ENCODE data around the gene DDOST.
A peak's percentile ranks its signal among the peaks of the same experiment; 100 is the strongest.

The DDOST gene

DNA sequence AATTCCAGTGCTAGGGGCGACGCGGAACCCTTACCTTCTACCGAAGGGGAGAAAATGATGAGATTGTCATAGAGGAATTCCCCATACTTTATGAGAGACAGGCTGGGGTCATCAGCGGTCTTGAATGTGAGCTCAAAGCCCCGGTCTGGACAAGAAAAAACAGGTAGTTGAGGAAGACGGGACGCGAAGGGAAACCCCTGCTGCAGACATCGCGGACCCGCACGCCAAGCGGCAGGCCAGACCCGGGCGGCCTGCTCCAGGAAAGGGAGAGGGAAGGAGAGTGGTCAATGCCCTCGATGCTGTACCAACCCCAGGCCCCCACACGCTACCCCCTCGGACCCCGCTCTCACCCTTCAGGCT is 342 bp downstream of the DDOST start:
- DNase-seq (ENCODE audit: low read depth in 2 of 2), result no peak

DNA sequence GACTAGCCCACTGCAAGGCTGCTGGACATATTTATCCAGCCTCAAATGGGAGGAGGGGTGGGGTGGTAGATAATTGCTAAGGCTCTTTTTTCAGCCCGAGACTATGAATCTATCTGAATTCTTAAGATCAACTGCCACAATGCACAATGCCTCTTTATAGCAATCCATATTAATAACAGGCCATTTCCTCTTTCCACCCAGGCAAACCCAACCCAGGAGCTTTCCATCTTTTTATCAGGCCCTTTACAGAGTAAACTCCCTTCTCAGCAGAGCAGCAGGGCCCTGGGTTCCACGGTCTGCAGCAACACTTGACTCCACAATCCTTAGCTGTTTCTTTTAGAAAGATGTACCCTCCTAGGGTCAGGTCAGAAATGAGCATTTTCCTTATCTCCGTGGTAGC is 806 bp downstream of the DDOST start:
- DNase-seq (ENCODE audit: low read depth in 2 of 2), result no peak

DNA sequence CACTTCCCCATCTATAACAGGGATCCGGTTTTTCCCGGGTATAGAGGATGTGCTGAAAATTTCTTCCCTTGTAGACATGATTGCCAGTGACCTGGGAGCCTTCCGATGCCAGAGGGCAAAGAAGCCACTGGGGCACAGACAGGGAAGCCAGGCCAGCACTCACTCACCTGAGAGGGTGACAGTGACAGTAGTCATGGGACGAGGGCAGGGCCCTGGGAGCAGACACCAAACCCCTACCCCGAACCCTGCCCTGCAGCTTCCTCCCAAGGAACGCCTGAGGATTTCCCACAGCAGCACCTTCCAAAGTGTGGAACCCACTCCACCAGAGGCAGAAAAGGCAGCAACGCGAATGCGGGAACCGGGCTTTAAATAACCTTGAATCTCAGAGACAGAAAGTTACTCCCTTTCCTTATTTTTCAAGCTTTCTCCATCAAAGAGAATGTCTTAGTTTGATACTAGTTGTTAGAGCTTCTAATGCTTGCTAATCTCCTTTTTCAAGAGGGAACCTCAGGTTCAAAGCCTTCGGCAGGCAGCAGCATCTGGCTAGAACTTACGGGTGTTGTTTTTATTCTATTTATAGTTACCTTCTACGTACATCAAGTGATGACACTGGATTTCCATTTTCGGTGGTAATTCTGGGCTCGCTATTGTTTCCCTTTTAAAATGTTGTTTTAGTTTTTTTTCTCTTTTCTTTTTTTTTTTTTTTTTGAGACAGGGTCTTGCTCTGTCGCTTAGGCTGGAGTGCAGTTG is 2.8 kb downstream of the DDOST start:
- no peak for DNase-seq (ENCODE audit: low read depth in 2 of 2)

DNA sequence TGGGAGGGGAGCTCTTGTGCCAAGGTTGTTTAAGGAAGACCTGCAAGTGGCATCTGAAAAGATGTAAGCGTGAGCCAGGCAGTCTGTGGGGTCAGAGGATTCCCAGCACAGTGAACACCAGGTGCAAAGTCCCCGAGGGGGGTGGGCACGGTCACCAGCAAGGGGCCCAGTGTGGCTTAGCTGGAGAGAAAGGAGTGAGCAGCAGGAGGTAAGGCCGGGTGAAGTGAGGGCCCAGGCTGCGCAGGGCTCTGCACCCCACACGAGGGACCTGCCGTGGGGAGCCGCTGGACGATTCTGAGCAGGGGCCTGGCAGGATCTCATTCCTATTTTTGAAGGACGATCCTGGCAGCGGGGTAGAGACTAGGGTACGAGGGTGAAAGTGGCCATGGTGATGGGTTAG is 4.1 kb downstream of the DDOST start:
- DNase-seq (ENCODE audit: low read depth in 2 of 2), result no peak

DNA sequence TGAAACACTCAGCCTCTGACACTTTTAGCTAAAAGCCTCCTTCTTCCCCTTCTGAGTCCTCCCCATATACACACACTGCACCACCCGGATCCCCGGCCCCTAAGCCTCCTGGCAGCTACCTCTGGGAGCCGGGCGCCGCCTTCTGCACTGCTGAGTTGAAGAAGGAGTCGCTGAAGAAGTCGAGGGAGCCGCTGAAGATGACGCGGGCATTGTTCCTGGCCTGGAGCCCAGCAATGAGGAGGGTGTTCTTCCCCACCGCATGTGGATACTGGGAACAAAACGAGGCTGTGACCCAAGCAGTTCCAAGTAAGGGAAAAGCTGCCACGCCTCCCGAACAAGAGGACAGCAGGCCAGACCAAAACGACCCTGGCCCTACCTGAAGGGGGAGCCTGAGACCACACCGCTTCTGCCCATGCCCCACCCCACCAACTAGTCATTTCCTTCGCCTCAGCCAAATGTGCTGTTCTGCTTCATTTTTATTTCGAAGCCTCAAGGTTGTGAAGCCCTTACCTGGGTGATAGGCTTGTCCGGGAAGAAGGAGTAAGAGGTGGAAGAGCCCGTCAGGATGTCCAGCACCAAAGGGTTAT is 7.0 kb downstream of the DDOST start:
- no peak for DNase-seq (ENCODE audit: low read depth in 2 of 2)

DNA sequence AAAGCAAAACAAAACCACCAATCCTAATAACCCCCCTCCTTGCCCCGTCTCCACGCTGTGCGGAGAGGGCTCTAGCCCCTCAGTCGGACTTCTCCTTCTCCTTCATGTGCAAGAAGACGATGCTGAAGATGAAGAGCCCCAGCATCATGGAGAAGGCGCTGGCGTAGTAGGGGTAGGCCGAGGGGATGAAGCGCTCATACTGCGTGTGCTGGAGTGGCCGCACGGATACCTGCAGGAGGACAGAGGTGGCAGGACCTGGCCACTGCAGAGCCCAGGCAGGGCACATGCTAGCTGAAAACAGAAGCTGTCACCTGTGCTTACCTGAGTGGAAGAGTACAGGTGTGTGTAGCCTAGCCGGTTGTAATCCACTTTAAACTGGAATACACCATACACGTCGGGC is 8.9 kb downstream of the DDOST start:
- no peak for DNase-seq (ENCODE audit: low read depth in 2 of 2)

DNA sequence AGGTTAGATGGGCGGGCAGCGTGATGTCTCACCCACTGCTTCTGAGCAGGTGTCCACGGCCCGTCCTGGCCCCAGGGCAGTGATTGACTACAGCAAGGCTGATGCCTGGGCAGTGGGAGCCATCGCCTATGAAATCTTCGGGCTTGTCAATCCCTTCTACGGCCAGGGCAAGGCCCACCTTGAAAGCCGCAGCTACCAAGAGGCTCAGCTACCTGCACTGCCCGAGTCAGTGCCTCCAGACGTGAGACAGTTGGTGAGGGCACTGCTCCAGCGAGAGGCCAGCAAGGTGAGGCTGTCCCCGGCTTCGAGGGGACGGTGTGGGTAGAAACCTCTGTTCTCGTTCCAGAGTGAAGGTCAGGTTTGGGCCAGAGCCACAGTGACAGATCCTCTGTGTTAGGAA is 12.2 kb downstream of the DDOST start:
- DNase-seq (ENCODE audit: low read depth in 2 of 2), result no peak

DNA sequence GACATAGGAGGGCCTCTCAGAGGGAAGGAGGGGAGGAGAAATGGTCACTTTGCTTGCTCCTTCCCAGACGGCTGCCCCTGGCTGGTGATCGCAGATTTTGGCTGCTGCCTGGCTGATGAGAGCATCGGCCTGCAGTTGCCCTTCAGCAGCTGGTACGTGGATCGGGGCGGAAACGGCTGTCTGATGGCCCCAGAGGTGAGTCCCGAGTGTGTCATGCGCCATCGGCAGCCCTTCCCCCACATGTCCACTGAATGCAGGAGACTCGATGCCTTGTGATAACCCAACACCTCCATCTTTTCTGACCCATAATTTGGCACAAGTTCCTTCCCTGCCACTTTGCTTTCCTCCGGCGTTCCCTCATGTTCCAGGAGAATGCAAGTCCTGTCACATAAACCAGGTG is 12.7 kb downstream of the DDOST start:
- no peak for DNase-seq (ENCODE audit: low read depth in 2 of 2)

DNA sequence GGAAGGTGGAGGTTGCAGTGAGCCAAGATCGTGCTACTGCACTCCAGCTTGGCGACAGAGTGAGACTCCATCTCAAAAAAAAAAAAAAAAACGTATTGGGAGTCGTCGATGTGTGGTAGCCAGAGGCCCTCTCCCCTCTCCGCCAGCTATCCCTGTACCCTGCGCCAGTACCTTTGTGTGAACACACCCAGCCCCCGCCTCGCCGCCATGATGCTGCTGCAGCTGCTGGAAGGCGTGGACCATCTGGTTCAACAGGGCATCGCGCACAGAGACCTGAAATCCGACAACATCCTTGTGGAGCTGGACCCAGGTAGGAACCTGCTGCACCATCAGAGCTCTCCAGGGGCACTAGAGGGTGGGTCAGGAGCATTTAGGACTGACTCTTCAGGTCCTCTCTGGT is 15.8 kb downstream of the DDOST start:
- no peak for DNase-seq (ENCODE audit: low read depth in 2 of 2)

DNA sequence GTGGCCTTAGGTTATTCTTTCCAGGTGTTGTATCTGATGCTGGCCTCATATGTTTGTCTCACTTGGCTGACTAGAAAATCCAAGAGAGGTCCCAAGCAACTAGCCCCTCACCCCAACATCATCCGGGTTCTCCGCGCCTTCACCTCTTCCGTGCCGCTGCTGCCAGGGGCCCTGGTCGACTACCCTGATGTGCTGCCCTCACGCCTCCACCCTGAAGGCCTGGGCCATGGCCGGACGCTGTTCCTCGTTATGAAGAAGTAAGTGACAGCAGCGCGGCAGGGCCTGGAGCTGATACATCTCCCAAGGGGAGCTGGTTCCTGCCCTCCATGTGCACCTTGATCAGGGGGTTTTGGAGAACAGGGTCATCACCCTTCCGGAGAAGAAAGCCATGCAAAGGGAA is 16.8 kb downstream of the DDOST start:
- no peak for DNase-seq (ENCODE audit: low read depth in 2 of 2)

DNA sequence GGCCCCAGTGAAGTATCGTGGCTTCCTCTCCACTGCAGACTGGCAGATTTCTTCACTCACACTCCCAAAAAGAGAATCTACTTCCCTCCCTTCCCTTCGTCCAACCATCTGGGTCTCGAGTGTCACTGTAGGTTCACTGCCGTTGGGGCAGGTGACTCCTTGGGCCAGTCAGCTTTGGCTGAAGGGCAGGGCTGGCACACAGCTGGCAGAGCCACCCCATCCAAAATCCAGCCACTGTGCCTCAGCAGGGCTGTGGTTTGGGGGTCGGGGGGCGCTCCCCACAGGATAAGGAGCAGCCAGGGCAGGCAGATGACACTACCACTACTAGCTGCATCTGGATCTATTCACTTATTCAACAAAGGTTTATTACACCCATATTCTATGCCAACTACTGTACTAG is 18.1 kb downstream of the DDOST start:
- no peak for DNase-seq (ENCODE audit: low read depth in 2 of 2)

DNA sequence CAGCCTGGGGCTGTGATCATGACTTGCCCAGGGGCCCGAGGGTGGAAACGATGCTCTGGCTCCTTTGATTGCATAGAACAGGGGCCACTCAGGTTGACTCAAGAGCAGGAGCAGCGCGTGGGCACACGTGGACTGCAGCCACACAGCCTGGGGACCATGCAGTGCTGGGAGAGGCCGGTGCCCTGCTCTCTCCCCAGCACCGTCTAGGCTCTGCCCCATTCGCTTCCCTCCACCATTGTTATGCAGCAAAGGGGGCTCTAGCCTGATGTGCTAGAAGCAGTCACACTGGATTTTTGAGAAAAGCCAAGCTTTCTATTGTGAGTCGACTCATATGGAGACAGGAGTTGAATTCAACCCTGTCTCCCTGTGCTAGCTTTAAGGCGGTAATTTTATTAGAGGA is 19.2 kb downstream of the DDOST start:
- no peak for DNase-seq (ENCODE audit: low read depth in 2 of 2)

DNA sequence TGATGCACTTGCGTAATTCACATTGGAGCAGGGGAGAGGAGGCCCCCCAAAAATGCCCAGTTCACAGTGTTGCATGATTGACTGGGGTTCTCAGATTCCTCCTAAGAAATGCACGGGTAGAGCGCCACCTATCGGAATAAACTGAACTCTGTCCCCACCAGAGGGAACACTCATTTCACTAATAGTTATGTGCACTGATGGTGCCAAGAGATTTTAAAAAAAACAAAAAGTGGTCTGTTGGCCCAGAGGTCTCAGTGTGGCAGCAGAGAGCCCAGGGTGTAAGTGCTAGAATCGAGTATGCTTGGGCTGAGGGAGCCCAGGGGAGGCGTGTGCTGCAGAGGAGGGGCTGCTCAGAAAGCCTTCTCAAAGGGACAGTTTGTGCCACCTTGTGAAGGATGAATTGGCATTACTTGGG is 21.0 kb downstream of the DDOST start:
- peak in 1 of 2 donors; percentile 46 for DNase-seq (ENCODE audit: low read depth in 2 of 2)

DNA sequence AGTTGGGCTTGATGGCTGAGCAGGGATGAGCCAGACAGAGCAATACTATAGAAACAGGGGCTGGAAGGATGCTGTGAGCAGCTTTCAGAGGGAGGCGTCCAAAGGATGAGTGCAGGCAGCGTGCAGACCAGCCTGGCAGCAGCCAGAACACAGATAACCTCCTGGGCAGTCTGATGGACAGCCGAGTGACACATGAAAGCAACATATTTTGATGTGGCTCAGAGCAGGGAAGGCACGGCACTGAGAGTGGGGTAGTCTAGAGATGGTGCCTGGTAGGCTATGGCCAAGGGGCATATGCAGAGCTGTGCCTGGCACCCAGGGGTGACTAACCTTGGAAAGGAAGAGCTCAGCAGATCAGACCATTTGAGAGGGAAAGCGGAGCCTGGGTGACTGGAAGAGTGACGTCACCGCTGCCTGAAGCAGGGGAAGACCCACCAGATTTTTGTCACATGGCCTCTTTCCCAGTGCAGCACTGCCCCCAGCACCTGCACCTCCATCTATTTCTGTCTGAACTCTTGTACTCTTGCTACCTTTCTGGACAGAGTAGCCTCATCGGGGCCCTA is 24.3 kb downstream of the DDOST start:
- no peak for DNase-seq (ENCODE audit: low read depth in 2 of 2)

DNA sequence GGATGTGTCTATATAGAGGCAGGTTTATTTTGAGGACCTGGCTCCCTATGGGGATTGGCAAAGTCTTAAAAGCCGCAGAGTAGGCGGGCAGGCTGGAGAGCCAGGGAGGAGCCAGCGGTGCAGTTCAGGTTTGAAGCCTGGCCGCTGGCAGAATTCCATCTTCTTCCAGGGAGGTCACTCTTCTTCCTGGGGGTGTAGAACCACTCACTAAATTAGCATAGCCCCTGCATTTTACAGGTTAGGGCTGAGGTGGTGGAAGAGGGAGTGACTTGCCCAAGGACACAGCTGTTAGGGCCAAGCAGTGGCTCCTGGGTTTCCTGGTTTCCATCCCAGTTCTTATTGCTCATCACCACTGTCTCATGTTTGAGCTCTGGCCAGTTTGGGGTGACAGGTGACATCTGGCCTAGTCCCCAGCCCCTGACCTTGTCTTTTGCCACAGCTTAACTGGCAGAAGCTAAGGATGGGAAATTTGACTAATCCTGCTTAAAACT is 26.5 kb downstream of the DDOST start:
- no peak for DNase-seq (ENCODE audit: low read depth in 2 of 2)

DNA sequence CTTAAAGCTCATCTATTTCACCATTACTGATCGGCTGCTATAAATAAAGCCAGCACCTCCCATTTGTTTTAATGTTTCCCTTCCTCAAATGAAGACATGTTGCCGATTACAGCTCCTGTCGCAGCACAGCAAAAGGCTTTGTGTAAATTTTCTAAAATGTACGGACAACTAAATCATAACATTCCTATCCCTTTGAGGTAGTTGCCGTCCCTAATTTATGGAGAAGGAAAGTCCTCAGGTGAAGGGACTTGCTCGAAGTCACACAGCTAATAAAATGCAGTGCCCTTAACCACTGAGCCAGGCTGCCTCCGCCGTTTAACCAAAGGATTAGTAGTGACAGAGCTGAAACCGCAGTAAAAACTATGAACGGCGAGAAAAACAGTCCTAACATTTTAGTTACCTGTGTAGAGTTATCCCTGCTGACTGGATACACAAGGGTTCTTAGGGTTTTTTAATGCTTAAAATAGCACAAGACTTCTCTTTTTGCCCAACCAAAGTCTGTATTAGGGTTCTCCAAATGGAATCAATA is 27.0 kb downstream of the DDOST start:
- DNase-seq (ENCODE audit: low read depth in 2 of 2), result no peak

DNA sequence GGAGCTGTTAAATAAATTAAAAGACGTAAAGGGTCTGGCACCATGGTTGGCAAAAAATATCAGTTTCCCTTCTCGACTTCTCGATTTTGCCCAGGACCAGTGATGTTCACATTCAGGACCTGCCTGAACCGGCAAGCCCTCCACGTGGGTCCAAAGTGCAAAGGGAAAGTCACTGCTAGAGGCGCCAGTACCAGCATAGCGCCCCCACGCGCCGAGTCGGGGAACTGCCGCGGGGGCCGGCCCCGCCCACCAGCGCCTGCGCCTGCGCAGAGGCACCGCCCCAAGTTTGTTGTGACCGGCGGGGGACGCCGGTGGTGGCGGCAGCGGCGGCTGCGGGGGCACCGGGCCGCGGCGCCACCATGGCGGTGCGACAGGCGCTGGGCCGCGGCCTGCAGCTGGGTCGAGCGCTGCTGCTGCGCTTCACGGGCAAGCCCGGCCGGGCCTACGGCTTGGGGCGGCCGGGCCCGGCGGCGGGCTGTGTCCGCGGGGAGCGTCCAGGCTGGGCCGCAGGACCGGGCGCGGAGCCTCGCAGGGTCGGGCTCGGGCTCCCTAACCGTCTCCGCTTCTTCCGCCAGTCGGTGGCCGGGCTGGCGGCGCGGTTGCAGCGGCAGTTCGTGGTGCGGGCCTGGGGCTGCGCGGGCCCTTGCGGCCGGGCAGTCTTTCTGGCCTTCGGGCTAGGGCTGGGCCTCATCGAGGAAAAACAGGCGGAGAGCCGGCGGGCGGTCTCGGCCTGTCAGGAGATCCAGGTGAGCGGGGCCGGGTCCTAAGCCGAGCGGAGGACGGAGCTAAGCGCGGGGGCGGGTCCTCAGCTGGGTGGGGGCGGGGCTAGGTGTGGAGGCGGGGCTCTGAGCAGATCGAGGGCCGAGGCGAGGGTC is 27.7 kb downstream of the DDOST start, which contains the start of gene PINK1:
TSS of gene PINK1 (plus strand) at position 269 of the 875 bp plus-strand sequence. CDS start at position 360, 91 bp downstream.
- peak; percentile 69 to 74 for DNase-seq (ENCODE audit: low read depth in 2 of 2)

DNA sequence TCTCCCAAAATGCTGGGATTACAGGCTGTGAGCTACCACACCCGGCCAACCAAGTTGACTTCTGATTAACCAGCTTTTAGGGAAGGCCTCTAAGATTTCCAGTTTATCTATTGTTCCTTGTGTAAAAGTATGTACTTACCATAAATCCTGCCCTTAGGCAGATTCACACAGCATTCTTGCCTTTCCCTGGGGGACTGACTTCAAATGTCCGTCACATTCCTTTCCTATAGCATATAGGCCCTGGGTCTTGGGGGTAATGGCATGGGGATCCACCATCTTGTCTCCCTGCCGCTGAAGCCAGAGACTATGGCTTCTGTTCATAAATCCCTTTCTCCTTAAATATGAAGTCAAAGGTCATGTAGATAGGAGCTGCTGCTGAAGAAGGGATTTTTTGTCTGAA is 28.8 kb downstream of the DDOST start:
- DNase-seq (ENCODE audit: low read depth in 2 of 2), result no peak

DNA sequence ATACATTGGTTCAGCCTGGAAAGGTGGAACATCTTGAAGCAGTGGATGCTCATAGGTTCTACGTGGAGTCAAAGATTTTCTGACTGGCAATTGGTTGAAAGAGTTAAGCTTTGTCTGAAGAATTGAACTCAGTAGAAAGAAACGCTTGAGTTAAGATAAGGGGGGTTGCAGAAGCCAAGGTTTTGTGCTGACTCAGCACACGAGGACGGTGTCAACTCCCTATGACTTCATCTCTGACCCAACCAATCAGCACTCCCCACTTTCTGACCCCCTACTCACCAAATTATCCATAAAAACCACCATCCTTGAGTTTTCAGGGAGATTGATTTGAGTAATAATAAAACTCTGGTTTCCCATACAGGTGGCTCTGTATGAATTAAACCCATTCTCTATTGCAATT is 30.4 kb downstream of the DDOST start:
- DNase-seq (ENCODE audit: low read depth in 2 of 2), result no peak

DNA sequence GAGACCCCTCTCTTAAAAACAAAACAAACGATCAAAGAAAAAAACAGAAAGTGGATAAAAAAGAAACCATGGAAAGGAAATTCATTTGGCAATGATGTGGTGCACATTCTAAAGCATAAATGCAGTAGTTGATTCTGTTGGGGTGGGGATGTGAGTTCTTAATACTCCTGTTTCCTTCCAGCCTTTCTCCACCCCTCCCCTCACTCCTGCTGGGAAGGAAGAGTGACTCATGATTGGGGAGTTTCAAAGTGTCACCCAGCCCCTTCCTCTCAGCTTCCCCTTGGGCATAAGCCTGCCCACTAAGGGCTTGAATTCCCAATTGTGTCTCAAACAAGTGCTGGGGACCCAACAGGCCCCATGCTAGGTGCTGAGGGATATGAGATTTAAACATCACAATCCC is 34.6 kb downstream of the DDOST start:
- DNase-seq (ENCODE audit: low read depth in 2 of 2), result no peak

DNA sequence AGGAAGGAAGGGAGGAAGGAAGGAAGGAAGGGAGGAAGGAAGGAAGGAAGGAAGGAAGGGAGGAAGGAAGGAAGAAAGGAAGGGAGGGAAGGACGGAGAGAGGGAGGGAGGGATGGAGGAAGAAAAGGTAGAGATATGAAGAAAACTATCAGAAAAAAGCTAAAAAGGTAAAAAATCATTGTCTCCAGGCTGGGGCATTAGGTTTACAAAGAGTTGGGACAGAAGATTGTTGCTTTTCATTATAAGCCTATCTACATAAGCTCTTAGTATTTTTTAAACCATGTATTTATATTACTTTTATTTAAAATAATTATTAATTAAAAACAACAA is 35.1 kb downstream of the DDOST start:
- no peak for DNase-seq (ENCODE audit: low read depth in 2 of 2)
